DMS153 treated with DMSO at 0.1 percent for 48 hours (cell line): ENCODE data around the gene CCND1.
"Not testable (repeated sequence)": the region's sequence is repeated elsewhere in the genome, so short reads cannot be mapped to it uniquely, and the experiment has no call there.

Experiments
- DNase-seq: peaks from one replicate; lab custom pipeline; 2025; ENCODE audit not compliant: unreplicated experiment; lab: John Stamatoyannopoulos, UW

CCND1 gene

DNA sequence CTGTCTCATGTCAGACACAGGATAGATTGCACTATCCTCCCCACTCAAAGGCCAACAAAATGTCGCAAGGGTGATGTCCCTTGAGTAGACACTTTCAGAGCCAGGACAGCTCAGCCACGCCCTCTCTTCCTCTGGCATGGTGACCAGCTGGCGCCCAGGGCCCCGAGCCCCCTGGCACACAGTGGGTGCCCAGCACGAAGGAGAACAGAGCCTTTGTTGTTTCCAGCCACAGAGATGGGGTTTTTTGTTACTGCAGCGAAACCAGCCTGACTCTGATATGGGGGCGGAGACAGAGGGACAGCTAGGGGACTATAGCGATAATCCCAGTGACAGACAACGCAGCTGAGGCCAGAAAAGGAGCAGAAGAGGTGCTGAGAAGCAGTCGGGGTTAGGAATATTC, 23.3 kb upstream of the CCND1 start:
- no peak for DNase-seq

GRCh38 chr11:69618237-69618636, 22.7 kb upstream of the CCND1 start:
- no peak for DNase-seq

GRCh38 chr11:69620683-69621290, 20.2 kb upstream of the CCND1 start:
- no peak for DNase-seq

GRCh38 chr11:69622097-69622681, 18.8 kb upstream of the CCND1 start:
- DNase-seq = not testable (repeated sequence)

DNA sequence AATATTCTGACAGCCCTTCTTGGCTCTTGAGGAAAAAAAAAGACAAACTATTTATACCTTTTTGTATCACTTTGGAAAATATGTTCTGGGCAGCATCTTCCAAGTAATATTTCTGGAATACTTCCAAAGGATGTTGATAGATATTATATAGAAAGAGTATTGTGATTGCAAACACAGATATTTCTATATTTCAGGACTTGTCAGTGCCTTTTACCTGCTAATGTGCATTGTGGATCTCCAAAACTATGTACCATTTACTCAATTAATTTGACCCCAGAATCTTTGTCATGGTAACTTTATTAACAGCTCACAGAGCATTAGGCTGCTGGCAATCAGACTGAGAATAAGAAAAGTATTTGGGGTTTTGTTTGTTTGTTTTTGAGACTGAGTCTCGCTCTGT, 16.7 kb upstream of the CCND1 start:
- no peak for DNase-seq

- DNase-seq = no peak
These were observed 15.5 kb upstream of the CCND1 start for GRCh38 chr11:69625476-69625875.

- DNase-seq = no peak
These were observed 13.4 kb upstream of the CCND1 start for GRCh38 chr11:69627551-69627950.

DNA sequence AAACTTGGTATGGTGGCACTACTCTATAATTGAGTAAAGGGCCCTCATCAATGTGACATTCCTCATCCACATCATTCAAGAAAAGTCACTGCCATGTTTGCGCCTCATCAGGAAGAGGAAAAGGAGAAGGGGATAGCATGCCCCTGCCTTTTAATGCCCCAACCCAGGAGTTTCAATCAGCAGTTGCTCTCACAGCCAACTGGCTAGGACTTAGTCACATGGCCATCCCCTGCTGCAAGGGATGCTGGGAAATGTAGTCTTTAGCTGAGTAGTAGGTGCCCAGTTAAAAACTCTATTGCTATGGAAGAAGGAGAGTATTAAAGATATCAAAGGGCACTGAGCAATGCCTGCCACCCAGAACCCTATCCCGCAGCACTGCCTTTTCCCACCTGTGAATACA, 10.9 kb upstream of the CCND1 start:
- DNase-seq = no peak

- DNase-seq = no peak
These were observed 10.5 kb upstream of the CCND1 start for GRCh38 chr11:69630424-69630823.

DNA sequence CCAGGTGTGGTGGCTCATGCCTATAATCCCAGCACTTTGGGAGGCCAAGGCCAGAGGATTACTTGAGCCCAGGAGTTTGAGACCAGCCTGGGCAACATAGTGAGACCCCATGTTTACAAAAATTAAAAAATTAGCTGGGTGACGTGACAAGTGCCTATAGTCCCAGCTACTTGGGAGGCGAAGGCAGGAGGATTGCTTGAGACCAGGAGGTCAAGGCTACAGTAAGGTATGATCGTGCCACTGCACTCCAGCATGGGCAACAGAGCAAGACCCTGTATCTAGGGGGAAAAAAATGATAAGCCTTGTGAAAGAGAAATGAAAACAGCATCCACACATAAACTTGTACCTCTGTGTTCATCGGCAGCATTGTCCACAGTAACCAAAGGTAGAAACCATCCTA, 8.1 kb upstream of the CCND1 start:
- DNase-seq = no peak

DNA sequence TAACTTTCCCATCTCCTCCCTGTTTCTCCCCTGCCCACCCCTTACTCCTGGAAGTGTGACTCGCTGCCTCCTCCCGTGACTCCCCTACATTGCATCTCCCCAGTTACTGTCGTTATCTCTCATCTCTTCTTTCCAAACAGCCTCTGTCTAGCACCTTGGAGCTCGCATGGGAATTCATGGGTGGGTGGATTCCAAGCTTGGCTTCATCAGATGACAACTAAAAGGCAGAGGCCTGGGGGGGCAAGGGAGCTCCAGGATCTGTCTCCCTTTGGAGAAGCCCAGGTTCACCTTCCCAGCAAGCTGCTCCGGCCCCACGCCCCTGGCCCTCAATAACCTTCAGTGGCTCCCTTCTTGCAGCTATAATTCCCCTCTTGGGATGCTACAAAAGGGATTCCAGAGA, 6.9 kb upstream of the CCND1 start:
- DNase-seq = no peak

DNA sequence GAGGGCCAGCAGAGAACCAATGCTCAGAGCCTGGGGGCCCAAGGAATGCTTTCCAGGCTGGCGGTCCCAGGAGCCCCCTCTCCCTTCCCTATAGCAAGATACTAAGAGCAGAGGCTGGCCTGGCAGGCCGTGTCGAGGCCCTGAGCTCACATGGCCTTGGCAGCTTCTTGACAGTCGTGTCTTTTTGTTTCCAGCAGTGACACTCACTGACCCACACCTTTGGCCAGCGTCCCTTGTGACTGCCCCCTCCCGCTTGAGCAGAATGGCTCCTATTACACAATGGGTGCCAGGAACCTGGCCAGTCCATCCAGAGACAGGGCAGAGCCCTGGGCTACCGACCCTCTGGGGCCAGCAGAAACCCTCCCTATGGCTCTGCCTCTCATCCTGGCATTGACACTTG, 6.4 kb upstream of the CCND1 start:
- no peak for DNase-seq

GRCh38 chr11:69635195-69635594, 5.8 kb upstream of the CCND1 start:
- DNase-seq = no peak

DNA sequence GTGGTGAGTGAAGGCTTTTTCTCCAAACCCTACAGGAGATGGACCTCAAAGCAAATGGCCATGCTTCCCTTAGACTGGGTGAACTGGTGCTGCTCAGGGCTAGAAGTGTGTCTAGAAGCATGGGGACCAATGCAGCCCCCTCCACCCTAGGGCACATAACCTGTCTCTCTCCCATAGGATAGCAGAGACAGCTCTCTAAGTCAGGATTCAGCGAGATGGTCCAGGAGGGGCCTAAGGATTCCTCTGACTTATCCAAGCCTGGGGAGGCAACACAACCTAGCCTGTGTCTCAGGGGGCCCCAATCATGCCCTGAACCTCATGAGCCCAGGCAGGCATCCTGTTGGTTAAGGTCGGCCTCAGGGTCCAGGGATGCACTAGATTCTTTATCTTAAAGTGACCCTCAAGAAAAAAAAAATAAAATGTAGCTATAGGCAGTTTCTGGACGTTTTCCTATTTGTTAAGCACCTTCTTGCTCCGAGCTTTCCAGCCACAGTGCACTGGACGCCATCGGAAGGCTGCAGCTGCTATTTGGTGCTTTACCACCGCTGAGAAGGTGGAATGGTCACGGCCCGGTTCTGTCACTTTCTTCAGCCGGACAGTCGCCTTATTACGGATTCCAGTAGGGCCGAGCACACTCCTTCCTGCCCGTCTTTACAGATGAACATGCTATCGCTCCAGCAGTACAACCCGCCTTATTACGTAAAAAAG, 5.0 kb upstream of the CCND1 start:
- DNase-seq = no peak

DNA sequence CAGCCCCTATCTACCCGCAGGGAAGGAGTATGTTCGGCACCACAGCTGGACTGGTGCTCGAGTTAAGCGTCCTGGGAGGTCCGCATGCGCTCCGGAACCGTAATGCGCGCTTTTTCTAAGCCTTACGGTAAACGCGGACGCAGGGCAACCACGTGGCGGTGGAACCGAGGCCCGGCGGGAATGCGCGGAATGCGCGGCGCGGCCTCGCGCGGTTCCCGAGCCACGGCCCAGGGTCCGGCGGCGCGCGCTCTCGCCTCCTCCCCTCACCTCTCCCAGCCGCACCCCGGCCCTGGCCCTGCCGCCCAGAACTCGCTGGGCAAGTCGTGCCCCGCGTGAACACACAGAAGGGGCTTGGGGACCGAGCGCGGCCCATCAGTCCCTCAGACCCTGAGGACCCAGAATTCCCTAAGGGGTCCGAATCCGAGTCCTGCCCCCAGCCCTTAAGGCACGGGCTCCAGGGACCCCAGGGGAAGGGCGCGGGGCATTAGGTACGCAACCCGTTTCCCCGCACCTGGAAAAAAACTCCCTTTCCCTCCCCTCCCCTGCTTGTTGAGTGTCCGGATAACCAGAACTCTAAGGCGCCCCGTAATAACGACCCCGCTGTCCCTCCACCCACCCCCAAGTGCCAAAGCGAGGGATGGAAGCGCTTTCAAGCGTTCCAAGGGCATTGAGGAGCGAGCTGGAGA, 4.3 kb upstream of the CCND1 start:
- DNase-seq = no peak

DNA sequence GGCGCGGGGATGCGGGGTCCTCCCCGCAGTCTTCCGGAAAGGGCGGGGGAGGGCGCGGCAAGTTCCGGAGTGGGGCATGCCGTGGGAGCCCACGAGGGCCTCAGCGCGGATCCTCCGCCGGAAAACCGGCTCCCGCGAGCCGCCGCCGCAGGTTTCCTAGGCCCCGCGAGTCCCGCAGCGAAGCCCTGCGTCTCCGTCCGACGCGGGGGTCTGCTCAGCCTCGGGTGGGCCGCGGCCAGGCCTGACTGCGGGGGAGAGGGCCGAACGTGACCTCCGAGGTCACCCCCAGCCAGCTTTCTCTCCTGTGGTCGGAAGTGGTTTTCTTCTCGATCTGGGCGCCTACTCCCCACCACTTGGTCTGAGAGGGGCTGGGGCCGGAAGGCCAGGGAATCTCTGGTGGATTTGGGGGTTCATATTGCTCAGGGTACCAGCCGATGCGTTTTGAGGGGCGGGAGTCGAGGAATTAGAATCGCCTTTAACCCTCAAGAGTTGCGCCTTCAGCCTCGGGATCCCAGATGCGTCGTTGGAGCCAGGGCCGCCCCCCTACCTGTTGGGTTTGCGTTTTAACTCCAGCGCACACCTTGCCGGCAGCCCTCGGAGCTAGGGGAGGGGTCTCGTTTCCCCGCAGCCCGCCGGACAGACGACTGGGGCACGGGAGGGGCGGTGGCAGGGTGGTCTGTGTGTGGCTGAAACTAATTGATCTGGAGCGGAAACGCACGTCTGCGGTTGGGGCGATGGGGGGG, 3.6 kb upstream of the CCND1 start:
- no peak for DNase-seq

DNA sequence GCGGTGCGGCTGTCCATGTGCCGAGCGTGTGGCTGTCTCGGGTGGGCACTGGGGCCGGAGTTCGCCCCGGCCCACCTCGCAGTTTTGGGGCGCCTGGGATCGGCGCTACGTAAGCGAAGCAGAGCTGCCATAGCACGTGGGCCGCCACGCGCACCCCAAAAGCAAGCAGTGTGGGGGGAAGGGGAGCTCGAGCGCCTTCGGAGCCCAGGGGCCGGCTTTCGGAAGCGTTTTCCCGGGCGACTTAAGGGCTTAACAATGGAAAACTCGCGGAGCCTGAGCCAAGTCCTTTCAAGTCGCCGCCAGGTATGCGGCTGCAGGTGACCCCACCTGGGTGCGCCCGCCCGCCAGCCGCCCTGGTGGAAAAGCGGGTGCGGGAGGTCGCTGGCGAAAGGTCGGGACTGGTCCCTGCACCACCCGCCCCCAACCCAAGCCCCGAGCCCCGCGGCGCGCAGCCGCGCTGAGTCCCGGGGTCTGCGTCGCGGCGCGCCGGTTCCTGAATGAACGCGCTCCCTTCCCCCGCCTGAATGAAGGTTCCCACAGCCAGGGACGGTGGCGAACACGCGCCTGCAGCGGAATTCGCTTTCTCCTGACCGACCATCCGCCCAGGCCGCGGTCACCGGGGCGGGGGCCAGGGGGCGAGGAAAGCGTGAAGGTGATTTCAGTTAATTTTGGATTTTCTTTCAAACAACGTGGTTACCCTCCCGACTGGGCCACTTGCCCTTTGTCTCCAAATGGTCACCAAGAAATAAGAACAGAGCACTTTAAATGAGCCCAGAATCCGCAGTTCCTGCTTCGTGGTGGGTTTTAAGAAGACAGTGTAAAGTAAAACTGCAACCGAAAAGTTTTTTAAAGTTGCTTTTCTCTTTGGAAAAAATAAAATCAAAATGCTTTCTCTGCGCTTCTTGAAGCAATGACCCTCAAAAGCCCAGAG, 2.8 kb upstream of the CCND1 start:
- no peak for DNase-seq

DNA sequence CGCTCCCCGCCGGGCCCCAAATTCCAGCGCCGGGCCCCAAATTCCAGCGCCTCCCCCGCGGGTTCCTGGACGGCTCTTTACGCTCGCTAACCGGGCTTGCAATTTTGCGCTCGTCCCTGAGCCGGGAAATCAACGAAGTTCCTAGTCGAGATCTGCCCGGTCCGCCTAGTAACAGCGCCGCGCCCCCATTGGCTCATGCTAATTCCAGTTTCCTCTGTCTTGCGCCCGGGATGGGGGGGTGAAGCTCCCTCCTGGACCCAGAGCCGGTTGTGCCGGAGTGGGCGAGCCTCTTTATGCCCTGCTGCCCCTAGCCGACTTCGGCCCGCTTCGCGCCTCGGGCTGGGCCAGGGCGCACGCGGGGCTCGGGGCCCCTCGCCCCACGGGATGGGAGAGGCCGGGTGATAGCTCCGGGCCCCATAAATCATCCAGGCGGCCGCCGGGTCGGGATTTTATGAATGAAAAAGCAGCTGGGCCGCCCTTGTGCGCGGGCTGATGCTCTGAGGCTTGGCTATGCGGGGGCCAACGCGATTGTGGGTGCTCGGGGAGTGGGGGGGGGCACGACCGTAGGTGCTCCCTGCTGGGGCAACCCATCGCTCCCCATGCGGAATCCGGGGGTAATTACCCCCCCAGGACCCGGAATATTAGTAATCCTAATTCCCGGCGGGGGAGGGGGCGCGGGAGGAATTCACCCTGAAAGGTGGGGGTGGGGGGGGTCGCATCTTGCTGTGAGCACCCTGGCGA, 1.8 kb upstream of the CCND1 start:
- DNase-seq = peak; percentile 6

DNA sequence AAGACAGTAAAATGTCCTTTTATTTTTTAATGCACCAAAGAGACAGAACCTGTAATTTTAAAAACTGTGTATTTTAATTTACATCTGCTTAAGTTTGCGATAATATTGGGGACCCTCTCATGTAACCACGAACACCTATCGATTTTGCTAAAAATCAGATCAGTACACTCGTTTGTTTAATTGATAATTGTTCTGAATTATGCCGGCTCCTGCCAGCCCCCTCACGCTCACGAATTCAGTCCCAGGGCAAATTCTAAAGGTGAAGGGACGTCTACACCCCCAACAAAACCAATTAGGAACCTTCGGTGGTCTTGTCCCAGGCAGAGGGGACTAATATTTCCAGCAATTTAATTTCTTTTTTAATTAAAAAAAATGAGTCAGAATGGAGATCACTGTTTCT, 1.1 kb upstream of the CCND1 start:
- DNase-seq = no peak
